Activated naive CD4-positive, alpha-beta T cell treated with anti-CD3 and anti-CD28 coated beads, Interleukin-2, amount 50 U/mL, for 16 hours (primary cell): ENCODE results near the gene ATXN10.

Experiments used
- DNase-seq: peaks from one replicate; pipeline ENCODE4 v3.0.0-alpha.2; 2020

ATXN10 gene

DNA sequence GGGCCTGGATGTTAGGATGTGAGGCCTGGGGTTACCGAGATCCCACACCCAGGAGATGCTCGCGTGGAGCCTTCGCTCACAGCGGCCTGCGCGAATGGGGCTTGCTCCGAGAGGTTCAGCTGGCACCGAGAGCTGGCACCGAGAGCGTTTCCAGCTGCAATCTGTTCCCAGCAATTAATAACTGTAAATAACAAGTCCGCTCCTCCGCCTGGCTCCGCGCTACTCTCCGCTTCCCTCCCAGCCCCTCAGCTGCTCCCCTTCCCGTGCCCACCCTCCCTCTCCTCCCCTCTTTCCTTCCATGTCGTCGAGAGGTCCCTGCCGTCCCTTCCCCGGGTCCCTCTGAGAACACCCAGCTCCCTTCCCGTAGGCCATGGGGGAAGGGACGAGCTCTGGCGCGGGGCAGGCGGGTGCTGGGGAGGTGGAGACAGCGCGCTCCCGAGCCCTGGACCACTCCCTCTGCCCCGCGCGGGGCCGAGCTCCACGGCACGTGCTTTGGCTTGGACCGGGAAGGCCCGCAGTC lies 194.6 kb downstream of the ATXN10 start:
- no peak for DNase-seq

DNA sequence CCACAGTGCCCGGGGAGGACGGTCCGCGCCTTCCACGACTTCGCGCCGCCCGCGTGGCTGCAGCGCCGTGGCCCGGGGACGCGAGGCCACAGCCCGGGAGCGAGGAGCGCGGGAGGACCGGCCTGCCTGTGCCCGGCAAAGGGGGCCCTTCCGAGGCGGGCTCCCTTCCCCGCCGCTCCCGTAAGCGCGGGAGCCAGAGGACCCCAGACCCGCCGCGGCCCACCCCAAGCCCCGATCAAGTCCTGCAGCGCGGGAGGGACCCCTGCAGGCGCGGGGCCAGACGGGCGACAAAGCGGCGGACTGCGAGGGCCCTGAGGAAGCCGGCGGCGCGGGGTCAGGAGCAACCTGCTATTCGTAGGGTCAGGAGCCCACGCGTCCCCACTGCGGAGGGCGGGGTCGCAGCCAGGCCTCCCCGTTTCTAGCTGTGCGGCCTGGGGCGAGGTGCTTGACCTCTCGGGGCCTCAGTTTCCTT lies 195.0 kb downstream of the ATXN10 start:
- no peak for DNase-seq

DNA sequence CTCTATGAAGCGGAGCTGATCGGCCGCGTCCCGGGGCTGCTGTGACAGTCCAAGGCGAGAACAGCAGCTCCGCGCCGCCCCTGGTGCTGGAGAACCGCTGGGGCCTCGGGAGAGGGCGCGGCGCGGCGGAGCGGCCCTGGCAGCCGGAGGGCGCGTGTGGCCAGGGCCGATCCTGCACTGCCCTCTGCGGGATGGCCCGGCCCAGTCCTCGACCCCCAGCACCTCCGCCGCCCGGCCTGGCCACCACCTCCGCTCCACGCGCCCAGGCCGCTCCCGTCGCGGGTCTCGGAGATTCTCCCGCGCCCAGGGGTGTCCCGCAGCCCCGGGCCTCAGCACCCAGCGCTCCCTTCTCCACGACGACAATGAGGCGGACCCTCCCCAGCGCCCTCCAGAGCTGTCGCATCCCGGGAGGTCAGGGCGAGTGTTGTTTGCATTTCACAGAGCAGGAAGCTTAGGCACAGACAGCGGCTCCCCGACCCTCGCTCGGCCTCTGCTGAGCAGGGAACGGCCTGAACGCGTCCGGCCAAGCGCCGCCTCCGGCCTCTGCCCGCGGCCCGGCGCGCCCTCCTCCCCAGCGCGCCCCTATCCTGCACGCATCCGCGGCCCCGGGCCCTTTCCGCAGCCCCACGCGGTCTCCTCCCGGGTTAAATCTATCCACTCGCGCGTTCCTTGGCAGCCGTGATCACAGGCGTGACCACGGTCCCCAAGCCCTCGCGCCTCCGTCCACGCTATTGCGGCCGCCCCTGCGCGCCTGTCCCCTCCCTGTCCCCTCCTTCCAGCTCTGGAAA lies 195.7 kb downstream of the ATXN10 start:
- no peak for DNase-seq

DNA sequence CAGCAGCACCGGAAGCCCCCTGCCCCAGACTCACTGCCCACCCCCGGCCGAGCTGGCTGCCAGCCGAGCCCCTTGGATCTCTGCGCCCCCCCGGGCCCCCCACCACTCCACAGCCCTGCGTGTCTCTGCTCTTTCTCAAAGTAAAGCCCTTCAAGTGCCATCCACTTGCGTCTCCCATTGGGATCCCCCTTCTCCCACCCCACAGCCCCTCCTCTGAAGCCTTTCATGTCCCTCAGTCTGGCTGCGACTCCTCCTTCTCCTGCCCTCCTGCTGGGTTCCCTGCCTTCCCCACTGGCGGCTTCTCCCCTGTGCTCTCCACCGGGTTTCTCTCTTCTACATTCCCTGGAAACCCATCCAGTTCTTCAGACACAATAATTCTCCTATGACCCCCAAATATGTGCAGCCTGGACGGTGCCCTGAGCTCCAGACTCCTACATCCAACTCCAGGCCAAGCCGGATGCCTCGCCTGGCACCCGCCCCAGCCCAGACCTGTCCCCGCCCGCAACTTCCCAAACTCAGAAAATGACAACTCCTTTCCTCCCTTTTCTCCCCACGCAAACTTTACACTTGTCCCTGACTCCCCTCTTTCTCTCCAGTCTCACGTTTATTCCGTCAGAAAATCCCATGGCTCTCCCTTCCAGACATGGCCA lies 196.4 kb downstream of the ATXN10 start:
- no peak for DNase-seq

DNA sequence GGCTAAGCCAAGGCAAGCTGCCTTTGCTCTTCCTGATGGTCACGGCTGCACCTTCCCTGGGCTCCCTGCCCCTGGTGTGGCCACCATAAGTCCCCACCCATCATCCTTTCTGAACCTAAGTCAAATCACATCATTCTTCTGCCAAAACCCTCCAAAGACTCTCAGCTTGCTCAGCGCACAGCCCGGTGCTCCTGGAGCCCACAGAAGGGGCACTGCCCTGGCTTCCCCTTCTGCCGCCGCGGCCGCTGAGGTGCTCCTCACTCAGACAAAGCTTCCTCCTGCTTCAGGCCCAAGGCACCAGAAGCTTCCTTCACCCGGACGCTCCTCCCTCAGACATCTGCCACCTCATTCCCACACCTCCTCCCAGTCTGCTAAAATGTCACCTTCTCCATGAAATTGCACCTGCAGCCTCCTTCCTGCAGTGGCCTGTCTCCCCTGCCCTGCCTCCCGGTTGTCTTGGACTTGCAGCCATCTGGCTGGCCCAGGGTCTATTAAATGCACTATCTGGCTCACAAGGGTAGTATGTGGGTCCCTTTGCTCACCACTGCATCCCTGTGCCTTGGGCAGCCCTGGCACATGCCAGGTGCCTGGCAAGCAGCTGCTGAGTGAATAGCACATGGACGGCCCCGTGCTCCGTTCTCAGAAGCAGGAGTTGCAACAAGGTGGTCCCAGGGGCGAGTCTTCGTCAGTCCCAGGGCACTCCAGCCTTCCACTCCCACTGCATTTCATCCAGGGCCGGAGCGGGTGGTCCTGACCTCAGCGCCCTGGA lies 197.1 kb downstream of the ATXN10 start:
- DNase-seq, result no peak

DNA sequence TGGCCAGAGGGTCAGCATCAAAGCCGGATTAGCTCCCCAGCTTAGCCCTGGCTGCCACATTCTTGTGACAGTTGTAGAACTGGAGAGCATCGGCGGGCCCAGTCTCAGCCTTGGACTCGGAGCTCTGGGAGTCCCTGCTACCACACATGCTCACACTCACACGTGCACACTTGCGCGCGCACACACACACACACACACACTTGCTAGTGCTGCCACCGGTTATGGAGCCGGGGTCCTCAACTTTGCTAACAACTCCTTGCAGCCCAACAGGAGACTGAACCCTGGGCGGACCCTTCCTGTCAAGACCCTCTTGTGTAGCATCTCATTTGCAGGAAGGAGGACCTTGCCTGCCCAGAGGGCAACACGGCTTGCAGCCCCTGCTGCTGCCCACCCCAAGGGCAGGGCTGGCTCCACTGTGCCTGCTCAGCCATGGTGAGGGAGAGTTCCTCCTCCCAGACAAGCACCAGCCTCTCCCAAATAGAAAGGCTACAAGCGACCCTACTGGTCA lies 197.8 kb downstream of the ATXN10 start:
- no peak for DNase-seq

DNA sequence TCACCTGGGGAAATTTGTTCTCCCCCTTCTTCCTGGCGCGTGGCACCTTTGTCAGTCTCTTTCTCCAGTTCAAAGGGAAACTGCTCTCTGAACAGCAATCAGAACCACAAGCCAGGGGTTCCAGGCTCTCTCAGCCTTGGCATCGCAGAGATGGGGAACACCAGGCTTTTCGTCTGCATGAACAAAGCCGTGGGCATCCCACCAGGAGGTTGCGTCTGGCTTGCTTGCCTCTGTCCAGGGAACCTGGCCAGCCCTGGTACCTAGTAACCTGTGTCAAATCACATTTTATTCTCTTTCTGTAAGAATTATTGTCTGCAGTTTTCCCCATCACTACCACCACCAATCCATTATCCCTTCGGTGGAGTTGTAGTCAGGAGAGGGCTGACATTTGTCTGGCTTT lies 198.4 kb downstream of the ATXN10 start:
- DNase-seq, result no peak

DNA sequence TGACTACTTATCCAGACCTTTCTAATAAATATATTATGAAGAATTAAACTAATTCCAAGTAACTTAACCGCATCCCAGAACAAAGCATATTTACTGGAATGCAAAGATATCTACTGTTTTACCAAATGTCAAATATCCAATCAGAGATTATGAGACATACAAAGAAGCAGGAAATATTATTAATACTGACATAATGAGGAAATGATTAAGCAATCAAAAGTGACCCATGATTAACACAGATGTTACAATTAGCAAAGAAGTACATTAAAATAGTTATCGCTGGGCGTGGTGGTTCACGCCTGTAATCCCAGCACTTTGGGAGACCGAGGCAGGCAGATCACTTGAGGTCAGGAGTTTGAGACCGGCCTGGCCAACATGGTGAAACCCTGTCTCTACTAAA lies 200.1 kb downstream of the ATXN10 start:
- no peak for DNase-seq

DNA sequence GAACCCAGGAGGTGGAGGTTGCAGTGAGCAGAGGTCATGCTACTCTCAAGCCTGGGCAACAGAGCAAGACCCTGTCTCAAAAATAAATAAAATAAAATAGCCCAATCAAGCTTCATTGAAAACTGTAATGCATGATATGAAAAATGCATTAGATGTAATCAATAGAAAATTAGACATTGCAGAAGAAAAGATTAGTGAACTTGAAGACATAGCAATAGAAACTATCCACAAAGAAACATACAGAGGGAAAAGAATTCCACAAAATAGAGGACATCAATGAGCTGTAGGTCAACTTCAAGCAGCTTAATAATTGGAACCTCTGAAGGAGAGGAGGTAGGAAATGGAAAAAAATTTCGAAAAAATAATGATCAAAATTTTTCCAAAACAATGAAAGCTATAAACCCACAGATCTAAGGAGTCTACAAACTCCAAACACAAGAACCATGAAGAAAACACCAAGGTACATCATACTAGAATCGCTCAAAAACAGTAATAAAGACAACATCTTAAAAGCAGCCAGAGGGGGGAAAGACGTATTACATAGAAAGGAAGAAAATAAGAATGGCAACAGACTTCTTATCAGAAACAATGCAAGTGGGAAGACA lies 201.1 kb downstream of the ATXN10 start:
- DNase-seq, result no peak

DNA sequence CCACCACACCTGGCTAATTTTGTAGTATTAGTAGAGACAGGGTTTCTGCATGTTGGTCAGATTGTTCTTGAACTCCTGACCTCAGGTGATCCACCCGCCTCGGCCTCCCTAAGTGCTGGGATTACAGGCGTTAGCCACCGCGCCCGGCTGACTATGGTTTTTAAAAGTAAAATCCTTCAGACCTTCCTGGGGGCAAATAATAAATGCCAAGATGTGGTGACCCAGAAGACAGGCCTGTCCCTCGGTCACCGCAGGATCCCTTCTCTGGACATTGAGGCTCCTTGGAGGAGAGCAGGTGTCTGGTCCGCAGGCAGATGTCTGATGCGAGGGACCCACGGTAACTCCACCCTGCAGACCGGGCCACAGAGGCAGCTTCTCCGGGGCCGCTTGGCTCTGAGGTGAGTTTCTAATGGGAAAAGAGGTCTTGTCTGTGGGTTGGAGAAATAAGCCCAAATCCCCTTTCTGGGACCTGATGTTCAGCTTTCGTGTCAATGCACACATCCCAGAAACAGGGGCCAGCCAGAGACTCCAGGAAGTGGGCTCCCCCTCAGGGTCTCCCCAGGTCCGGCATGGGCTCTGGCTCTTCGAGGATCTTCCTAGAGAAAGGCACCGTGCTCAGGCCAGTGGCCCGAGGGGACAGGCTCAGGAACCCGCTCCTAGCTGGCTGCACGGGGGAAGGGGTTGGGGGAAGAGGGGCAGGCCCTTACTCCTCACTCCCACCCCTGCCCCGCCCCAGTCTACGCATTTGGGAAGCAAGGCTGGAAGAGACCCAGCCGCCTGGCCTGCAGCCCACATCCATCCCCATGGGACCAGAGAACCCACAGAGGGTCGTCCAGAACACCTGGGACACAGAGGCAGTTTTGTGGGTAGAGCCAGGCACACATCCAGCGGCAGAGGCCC lies 204.8 kb downstream of the ATXN10 start:
- no peak for DNase-seq

DNA sequence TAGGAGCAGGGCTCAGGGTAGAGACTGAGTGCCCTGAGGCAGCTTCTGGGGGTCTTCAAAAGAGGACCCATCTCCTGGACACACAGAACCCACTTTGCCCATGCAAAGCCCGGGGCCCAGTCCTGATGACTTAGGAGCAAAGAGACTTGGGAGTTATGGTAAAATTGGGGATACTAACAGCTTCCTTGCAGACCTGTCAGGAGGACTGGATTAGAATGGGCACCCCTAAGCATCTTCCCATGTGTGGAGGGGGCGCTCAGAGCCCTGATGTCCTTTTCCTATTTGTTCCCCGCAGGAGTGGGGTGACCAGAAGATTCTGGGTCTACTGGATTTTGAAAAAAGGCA lies 205.4 kb downstream of the ATXN10 start:
- no peak for DNase-seq

DNA sequence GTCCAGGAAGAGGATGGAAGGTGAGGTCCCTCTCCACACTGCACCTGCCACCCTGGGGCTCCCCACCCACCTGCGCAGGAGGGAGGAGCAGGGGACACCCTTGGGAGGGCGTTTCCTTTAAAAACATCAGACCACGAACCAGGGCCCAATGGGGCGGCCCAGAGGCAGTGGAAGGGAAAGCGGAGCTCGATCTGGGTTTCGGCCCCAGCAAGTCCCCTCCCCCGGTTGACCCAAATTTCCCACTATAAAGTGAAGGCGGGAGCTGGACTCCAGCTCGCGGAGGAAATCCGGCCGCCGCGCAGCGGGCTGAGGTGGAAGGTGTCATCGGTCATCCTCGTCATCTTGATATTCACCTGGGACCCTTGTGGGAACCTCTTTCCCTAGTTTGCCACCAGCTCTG lies 206.0 kb downstream of the ATXN10 start:
- no peak for DNase-seq

DNA sequence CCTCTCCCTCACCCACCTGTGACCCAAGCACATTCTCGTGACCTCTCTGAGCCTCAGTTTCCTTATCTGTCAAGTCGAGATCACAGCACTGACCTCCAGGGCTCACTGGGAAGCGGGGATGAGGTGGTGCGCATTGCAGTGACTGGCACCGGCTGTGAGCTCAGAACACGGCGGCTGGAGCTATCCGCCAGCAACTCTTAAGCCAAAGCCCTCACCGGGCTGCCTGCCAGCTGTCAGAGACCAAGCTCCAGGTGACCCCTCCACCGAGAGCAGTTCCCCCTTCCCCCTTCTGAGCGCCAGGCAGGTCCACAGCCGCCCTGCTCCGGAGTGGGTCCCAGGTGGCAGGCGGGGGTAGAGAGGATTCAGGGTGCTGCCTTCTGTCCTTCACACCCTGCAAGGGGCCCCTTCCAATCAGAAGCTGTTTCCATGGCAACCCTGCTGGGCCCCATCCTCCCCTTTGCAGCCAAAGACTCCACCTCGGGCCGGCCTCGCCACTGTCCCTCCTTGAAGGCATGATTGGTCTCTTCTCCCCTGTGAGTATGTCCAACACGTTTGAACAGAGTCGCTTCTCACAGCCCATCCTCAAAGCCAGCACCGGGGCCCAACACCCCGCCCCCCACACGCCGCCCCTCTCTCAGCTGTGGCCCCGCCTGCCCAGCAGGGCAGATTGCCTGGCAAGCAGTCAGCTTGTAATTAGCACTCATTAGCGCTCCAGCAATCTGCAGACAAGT lies 206.6 kb downstream of the ATXN10 start:
- no peak for DNase-seq

DNA sequence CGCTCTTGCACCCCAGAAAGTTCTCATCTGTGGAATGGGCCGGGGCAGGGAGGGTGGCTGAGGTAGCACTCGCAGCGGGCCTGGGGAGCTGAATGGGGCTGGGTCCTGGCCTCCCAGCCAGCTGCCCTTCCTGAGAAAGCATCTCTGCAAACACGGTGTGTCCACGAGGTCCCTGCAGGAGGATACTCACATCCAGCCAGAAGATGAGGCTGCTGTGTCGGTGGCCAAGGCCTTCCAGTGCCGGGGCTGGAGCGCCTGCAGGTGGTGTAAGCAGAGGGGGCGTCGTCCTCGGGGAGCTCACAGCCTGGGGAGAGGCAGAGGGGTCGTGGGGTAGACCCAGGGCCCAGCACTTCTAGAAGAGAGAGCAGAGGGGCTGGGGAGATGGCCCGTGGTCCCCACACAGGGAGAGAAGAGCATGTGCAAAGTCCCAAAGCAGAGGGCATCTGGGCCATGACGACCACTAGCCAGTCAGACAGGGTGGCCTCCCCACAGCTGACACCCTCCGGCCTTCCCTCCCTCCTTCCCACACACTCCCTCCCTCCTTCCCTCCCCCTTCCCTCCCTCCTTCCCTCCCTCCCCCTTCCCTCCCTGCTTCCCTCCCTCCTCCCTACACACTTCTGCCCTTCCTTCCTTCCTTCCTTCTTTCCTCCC lies 207.4 kb downstream of the ATXN10 start:
- DNase-seq, result no peak

DNA sequence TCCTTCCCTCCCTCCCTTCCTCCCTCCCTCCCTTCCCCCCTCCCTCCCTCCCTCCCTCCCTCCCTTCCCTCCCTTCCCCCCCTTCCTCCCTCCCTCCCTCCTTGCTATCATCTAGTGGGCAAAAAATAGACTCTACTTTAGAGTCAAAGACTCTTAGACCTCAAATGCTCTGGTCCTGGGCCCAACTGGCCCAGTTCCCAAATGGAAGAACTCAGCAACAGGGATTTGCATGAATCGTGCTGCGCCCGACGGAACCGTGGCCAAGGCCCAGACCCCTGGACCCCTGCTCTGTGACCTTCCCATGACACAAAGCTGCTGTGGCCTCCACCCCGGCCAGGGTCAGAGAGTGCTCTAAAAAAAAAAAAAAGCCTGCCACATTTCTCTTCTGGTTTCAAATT lies 207.9 kb downstream of the ATXN10 start:
- no peak for DNase-seq

DNA sequence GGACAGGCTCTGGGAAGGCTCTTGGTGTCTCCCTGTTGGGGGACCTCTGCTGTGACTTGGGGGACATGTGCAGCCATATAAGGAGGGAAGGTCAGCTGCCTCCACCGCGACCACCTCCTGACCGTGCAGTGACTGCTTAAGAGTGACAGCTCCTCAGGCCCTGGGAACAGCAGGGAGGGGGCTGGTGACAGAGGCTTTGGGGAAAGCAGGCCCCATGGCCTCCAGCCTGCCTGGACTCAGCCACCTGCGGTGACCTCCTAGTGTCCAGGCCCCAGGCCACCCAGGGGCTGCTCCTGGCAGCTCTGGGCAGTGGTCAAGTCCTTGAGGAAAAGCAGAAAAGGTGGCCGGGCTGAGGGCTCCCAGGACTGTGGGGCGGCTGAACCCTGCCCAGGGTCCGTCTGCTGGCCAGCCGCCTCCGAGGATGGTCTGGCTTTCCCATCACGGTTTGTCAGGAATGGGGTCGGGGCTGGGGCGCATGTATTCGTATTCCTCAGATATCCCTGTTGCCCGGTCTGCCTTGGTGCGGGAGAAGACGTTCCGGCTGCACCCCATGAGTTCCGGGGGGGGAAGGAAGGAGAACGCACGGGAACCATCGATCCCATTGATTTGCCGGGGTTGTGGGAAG lies 208.6 kb downstream of the ATXN10 start:
- DNase-seq, result no peak

DNA sequence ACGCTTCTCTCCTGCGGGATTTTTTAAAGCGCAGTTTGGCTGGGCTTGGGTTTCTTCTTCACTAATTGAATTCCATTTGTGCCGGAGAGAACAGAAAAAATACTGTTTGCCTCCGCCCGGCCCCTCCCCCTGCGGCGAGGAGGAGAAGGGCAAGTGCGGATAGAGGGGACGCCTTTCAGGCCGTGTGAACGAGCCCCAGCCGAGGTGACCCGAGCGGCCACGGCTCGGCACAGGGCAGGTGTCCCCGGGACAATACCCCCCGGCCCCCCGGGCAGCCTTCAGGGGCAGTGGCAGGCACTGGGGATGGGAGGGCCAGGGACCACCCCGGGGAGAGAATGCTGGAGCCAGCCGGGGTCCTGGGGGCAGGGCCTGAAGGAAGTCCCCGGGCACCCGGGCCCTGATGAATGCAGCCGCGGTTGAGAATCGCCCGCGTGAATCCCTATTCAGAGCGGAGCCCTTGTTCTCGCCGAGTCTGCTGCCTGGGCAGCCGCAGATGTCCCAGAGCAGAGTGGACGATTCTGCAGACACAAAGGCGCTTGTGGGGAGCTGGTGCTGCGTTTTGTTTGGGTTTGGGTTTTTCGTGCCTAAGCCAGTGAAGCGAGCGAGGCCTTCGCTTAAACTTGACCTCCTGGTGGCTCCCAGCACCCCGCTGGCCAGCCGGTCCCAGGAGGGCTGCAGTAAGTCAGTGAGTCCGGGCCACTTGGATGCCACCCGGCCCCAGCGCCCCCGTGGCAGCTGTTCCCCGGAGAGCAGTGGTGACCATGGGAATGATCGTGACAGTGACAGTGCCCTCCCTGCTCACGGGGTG lies 209.3 kb downstream of the ATXN10 start:
- no peak for DNase-seq

DNA sequence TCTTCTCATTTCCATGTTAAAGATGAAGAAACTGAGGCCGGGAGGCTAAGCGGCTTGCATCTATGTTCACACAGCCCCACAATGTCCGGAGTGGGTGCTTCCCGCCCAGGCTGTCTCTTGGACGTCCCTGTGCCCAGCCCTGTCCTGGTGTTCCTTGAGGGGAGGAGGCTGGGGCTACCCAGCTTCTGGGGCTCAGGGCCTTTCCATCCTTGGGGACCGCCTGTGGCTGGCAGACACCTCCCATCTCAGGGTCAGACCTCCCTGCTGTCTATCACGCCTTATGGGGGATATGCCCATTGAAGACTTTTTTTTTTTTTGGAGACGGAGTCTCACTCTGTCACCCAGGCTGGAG lies 209.9 kb downstream of the ATXN10 start:
- DNase-seq, result no peak
